Hepatocyte (in vitro differentiated cells): ENCODE results near the gene VPS13D. TPM values are rescaled to one million over a fixed set of nuclear protein-coding genes. Genes with fewer than 3 reads are reported as not detected.
A peak's percentile ranks its signal among the peaks of the same experiment; 100 is the strongest.

ENCODE experiments used
- DNase-seq: peaks from one replicate; pipeline ENCODE4 v3.0.0-alpha.2; 2016; ENCODE audit warnings: low spot score
- H2AFZ ChIP-seq: fragments of 200-600 bp; sonication (generic); 2 replicates; pipeline ENCODE4 v1.6.0; 2016; ENCODE audit warnings: antibody characterized with exemption, mild to moderate bottlenecking
- H3K27ac ChIP-seq: fragments of 200-600 bp; sonication (generic); 2 replicates; pipeline ENCODE4 v1.5.1; 2016; ENCODE audit warnings: mild to moderate bottlenecking
- H3K27me3 ChIP-seq: fragments of 200-600 bp; sonication (generic); 2 replicates; pipeline ENCODE4 v1.6.1; 2016
- H3K36me3 ChIP-seq: fragments of 200-600 bp; sonication (generic); replicated peaks from 2 replicates; pipeline ENCODE4 v1.5.1; 2016; ENCODE audit warnings: low read depth; ENCODE audit not compliant: insufficient read depth
- H3K4me1 ChIP-seq: fragments of 200-600 bp; sonication (generic); 2 replicates; pipeline ENCODE4 v1.5.1; 2016; ENCODE audit warnings: mild to moderate bottlenecking, moderate library complexity; ENCODE audit not compliant: insufficient read depth
- H3K4me2 ChIP-seq: fragments of 200-600 bp; sonication (generic); 2 replicates; pipeline ENCODE4 v1.6.0; 2016
- H3K4me3 ChIP-seq: fragments of 200-600 bp; sonication (generic); 2 replicates; pipeline ENCODE4 v1.5.1; 2016; ENCODE audit warnings: mild to moderate bottlenecking
- H3K79me2 ChIP-seq: fragments of 200-600 bp; sonication (generic); 2 replicates; pipeline ENCODE4 v1.6.0; 2017; ENCODE audit warnings: mild to moderate bottlenecking
- H3K9me2 ChIP-seq: fragments of 200-600 bp; sonication (generic); replicated peaks from 2 replicates; pipeline ENCODE4 v1.6.0; 2017; ENCODE audit warnings: mild to moderate bottlenecking; ENCODE audit not compliant: insufficient read depth
- H3K9me3 ChIP-seq: fragments of 200-600 bp; sonication (generic); 2 replicates; pipeline ENCODE4 v1.5.1; 2016; ENCODE audit warnings: low read depth, mild to moderate bottlenecking
- H4K20me1 ChIP-seq: fragments of 200-600 bp; sonication (generic); 2 replicates; pipeline ENCODE4 v1.6.0; 2016; ENCODE audit warnings: mild to moderate bottlenecking; ENCODE audit not compliant: insufficient read depth, poor library complexity, severe bottlenecking
- EZH2 ChIP-seq: fragments of 200-600 bp; sonication (generic); IDR thresholded peaks from 2 replicates; pipeline ENCODE4 v1.6.1; 2016; ENCODE audit warnings: antibody characterized with exemption, mild to moderate bottlenecking, borderline replicate concordance
- EZH2phosphoT487 ChIP-seq: fragments of 200-600 bp; sonication (generic); IDR thresholded peaks from one replicate; pipeline ENCODE4 v1.6.1; 2018; ENCODE audit warnings: antibody characterized with exemption, mild to moderate bottlenecking, low read depth, moderate library complexity; ENCODE audit not compliant: unreplicated experiment, severe bottlenecking
- WGBS: methylation state at CpG from one replicate; pipeline ENCODE4 v1.1.6; 2016; ENCODE audit warnings: low lambda C conversion rate; ENCODE audit errors: missing lambda C conversion rate; 5-methylcytosine and 5-hydroxymethylcytosine counted together
- polyA plus RNA-seq: library from polyadenylated mRNA; unstranded; fragments of >200 nt; fragmentation: Nextera tagmentation; extraction: Ambion mirVana; gene quantifications from 2 replicates; pipeline ENCODE4 v1.2.1, GENCODE V29; 2016
- total RNA-seq: library from RNA; depleted of rRNA; stranded (reverse); fragments of >200 nt; gene quantifications from 2 replicates; pipeline ENCODE4 v1.2.3, GENCODE V29; 2014
- TF ChIP-seq, protein P1 (sequence below): fragments of 200-600 bp; sonication (generic); IDR thresholded peaks from 2 replicates; pipeline ENCODE4 v1.5.1; 2016; ENCODE audit warnings: antibody characterized with exemption, mild to moderate bottlenecking; ENCODE audit not compliant: poor library complexity

VPS13D gene
- total and polyA plus RNA-seq, 2 experiments from 2014 or later = 7.3 to 32.2 TPM

DNA sequence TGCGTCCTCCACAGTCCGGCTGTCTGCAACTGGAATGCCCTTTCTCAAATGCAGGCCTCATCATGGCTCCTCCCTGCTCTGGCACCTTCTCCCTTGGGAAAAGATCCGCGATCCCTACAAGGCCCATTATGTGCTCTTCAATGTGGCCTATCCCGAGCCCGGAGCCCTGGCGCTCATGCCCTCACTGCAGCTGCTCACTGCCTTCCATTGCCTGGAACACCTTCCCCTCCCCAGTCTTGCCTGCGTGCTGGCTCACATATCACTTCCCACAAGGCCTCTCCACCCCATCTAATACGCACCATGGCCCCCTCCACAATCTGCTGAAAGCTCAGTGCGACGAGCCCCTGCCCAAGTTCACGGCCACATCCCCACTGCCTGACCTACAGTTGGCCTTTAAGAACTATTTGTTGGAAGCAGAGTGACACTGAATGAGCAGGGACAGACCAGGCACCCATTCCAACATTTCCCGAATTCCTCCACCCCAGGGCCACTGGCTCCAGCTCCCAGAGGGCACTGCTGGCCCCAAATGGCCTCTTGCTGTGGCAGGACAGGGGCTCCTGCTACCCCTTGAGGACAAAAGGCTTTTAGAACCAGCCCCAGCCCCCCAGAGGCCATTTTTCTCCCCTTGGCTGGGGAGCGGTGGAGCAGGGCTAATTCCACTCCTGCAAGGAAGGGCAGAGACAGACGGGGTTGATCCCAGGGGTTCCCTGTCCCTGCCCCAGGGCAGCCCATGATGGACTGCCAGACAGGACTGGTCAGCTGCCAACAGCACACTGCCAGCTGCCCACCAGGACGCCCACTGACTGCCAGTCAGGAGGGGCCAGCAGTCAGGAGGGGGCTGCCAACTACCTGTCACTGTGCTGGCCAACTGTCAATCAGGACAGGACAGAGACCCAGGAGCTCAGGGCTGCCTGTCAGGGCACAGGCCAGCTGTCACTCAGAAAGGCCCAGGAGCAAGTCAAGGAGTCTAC, 323.4 kb downstream of the VPS13D start:
- Histone ChIP-seq H2AFZ (no peak overlapping the region), H3K4me2 (no peak overlapping the region), H3K79me2 (no peaks in the 10 kb centered on the region), H3K4me3 (no peak overlapping the region), H4K20me1 (no peaks in the 10 kb centered on the region), H3K27me3 (no peaks in the 10 kb centered on the region), H3K9me2 (no peaks in the 10 kb centered on the region), H3K27ac (no peak overlapping the region), H3K9me3 (no peaks in the 10 kb centered on the region), H3K36me3 (no peaks in the 10 kb centered on the region), H3K4me1 (peaks cover 21% of the 10 kb centered on the region)
- WGBS = 88% methylated on average over 16 of the region's 16 CpGs
- no peak for DNase-seq
- TF ChIP-seq EZH2phosphoT487 (no peak), EZH2 (no peak)
- TF ChIP-seq, protein P1, sequence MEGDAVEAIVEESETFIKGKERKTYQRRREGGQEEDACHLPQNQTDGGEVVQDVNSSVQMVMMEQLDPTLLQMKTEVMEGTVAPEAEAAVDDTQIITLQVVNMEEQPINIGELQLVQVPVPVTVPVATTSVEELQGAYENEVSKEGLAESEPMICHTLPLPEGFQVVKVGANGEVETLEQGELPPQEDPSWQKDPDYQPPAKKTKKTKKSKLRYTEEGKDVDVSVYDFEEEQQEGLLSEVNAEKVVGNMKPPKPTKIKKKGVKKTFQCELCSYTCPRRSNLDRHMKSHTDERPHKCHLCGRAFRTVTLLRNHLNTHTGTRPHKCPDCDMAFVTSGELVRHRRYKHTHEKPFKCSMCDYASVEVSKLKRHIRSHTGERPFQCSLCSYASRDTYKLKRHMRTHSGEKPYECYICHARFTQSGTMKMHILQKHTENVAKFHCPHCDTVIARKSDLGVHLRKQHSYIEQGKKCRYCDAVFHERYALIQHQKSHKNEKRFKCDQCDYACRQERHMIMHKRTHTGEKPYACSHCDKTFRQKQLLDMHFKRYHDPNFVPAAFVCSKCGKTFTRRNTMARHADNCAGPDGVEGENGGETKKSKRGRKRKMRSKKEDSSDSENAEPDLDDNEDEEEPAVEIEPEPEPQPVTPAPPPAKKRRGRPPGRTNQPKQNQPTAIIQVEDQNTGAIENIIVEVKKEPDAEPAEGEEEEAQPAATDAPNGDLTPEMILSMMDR = no peak

DNA sequence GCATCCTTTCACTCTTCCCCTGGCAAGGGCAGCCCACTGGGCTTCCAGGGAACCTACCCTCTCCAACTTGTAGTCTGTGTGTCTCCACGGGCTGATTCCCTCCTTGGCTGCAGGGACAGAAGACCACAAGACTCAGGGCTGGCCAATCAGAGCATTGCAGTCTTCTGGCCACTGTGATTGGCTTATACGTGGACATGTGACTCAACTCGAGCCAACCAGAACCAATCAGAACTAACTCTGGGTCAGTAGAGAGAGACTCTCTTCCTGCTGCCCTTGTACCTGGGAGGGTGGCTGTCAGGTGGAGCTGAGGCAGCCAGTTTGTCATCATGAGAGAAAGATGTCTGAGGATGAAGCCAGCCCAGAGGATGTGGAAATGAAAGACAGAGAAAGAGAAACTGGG, 324.1 kb downstream of the VPS13D start:
- H3K36me3 ChIP-seq = no peaks in the 10 kb centered on the region
- 93% methylated on average over 3 of the region's 3 CpGs for WGBS
- no peaks in the 10 kb centered on the region for H3K79me2 ChIP-seq
- H2AFZ ChIP-seq = no peak overlapping the region
- no peak for DNase-seq
- H3K9me3 ChIP-seq = no peaks in the 10 kb centered on the region
- TF ChIP-seq EZH2phosphoT487 = no peak
- no peak for TF ChIP-seq EZH2
- TF ChIP-seq, protein P1 = no peak
- no peak overlapping the region for H3K27ac ChIP-seq
- H3K4me2 ChIP-seq = no peak overlapping the region
- H3K4me3 ChIP-seq = no peak overlapping the region
- no peaks in the 10 kb centered on the region for H3K9me2 ChIP-seq
- no peaks in the 10 kb centered on the region for H3K27me3 ChIP-seq
- H3K4me1 ChIP-seq = peaks cover 18% of the 10 kb centered on the region
- H4K20me1 ChIP-seq = no peaks in the 10 kb centered on the region

DNA sequence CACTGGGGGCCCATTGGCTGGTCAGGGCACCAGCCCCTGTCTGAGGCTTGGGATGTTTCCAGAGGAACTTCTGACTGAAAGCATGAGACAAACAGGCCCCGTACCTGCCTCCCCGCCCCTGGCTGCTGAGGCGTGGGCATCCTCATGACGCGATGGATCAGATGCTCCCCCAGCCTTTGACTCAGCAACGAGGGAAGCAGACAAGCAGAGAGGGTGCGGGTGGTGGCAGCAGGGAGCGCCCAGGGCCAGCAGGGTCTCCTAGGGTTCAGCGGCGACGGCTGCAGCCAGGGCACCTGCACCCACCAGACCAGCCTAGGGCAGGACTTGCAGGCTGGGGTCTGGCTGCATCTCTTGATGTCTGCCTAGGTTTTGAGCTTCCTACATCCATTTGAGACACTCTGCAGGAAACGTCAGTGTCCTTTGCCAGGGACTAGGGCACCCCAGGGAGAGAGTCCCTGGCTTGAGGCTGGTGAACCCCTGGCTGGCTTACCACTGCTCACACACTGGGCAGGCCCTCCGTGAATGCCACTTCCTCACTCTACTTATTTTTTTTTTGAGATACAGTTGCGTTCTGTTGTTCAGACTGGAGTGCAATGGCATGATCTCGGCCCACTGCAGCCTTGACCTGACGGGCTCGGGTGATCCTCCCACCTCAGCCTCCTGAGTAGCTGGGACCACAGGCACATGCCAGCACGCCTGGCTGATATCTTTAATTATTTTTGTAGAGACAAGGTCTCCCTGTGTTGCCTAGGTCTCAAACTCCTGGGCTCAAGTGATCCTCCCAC, 324.9 kb downstream of the VPS13D start:
- peaks cover 10% of the 10 kb centered on the region for H3K4me1 ChIP-seq
- no peaks in the 10 kb centered on the region for H3K9me2 ChIP-seq
- H3K9me3 ChIP-seq = no peaks in the 10 kb centered on the region
- H3K4me2 ChIP-seq = no peak overlapping the region
- TF ChIP-seq EZH2phosphoT487 = no peak
- TF ChIP-seq, protein P1 = no peak
- TF ChIP-seq EZH2 = no peak
- H3K27ac ChIP-seq = no peak overlapping the region
- no peaks in the 10 kb centered on the region for H4K20me1 ChIP-seq
- H3K27me3 ChIP-seq = no peaks in the 10 kb centered on the region
- no peak overlapping the region for H3K4me3 ChIP-seq
- DNase-seq = peak; percentile 0
- no peaks in the 10 kb centered on the region for H3K36me3 ChIP-seq
- no peak overlapping the region for H2AFZ ChIP-seq
- 93% methylated on average over 18 of the region's 18 CpGs for WGBS
- H3K79me2 ChIP-seq = no peaks in the 10 kb centered on the region
